Measurements from ENCODE around the gene TPTE.

DNA sequence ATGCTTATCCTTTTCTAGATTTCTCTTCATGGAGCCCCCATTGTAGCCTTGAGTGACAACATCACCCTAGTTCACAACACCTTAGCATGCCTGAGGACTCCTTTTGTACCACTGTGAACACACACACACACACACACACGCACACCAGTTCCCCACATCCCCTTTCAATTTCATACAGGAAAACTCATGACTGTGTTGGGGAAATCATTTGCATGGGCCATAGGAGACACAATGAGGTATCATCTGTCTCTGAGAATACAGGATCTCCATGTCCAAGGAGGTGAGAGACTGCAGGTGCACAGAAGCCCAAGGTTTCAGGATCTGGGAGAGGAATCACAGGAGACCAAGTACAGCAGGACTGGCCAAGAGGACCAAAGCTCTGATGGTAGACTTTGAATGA lies 119.7 kb downstream of the TPTE start:
- no peak for TF ChIP-seq ZNF112 (tag by site-specific recombination; IDR thresholded peaks at IDR 0.05)
- TF ChIP-seq, protein P1, sequence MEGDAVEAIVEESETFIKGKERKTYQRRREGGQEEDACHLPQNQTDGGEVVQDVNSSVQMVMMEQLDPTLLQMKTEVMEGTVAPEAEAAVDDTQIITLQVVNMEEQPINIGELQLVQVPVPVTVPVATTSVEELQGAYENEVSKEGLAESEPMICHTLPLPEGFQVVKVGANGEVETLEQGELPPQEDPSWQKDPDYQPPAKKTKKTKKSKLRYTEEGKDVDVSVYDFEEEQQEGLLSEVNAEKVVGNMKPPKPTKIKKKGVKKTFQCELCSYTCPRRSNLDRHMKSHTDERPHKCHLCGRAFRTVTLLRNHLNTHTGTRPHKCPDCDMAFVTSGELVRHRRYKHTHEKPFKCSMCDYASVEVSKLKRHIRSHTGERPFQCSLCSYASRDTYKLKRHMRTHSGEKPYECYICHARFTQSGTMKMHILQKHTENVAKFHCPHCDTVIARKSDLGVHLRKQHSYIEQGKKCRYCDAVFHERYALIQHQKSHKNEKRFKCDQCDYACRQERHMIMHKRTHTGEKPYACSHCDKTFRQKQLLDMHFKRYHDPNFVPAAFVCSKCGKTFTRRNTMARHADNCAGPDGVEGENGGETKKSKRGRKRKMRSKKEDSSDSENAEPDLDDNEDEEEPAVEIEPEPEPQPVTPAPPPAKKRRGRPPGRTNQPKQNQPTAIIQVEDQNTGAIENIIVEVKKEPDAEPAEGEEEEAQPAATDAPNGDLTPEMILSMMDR (tag by site-specific recombination; IDR thresholded peaks at IDR 0.05), result no peak
- TF ChIP-seq SP7 (tag by site-specific recombination; IDR thresholded peaks at IDR 0.05), result no peak
